Keratinocyte (primary cell): ENCODE results near the gene CGNL1.

Experiments used
- EZH2 ChIP-seq: IDR thresholded peaks from one replicate; pipeline ENCODE4 v1.6.1; 2012; ENCODE audit warnings: inconsistent platforms, mild to moderate bottlenecking, low read length, moderate library complexity
- TF ChIP-seq, protein P1 (sequence below), 3 experiments: IDR thresholded peaks in 1 of 3; conservative IDR thresholded peaks in 1 of 3; optimal IDR thresholded peaks in 1 of 3; 2 replicates in 2 of 3; 3 replicates in 1 of 3; pipeline versions ENCODE3 to v1.5.1; 2011; ENCODE audit warnings: low read length in 3 of 3, mild to moderate bottlenecking in 3 of 3, moderate library complexity in 2 of 3, control low read depth in 1 of 3, inconsistent platforms in 1 of 3; ENCODE audit not compliant: insufficient read depth in 2 of 3; ENCODE audit errors: extremely low read depth in 1 of 3

DNA sequence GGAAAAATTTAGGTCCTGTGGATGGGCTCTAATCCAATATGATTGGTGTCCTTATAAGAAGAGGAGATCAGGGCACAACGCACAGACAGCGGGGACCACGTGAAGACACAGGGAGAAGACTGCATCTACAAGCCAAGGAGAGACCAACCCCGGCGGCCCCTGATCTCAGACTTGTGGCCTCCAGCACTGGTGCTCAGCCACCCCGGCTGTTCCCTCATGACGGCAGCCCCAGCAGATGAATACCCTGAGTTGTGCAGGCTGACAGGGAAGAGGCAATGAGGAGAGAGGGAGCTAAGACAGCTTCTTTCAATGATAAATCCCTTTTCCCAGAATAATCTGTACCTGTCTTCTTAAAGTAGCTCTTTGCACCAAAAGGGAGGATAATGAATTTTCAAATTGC is 33.3 kb upstream of the CGNL1 start:
- TF ChIP-seq, protein P1, sequence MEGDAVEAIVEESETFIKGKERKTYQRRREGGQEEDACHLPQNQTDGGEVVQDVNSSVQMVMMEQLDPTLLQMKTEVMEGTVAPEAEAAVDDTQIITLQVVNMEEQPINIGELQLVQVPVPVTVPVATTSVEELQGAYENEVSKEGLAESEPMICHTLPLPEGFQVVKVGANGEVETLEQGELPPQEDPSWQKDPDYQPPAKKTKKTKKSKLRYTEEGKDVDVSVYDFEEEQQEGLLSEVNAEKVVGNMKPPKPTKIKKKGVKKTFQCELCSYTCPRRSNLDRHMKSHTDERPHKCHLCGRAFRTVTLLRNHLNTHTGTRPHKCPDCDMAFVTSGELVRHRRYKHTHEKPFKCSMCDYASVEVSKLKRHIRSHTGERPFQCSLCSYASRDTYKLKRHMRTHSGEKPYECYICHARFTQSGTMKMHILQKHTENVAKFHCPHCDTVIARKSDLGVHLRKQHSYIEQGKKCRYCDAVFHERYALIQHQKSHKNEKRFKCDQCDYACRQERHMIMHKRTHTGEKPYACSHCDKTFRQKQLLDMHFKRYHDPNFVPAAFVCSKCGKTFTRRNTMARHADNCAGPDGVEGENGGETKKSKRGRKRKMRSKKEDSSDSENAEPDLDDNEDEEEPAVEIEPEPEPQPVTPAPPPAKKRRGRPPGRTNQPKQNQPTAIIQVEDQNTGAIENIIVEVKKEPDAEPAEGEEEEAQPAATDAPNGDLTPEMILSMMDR (optimal IDR thresholded peaks at IDR 0.05 in 1 of 3, IDR thresholded peaks at IDR 0.05 in 1 of 3, conservative IDR thresholded peaks at IDR 0.05 in 1 of 3; ENCODE audit: extremely low read depth in 1 of 3, insufficient read depth in 2 of 3, low read length in 3 of 3), result no peak
- no peak for TF ChIP-seq EZH2
